ENCODE measurements around the gene NOL9. TPM values are rescaled to one million over a fixed set of nuclear protein-coding genes. Genes with fewer than 3 reads are reported as not detected.

The NOL9 gene
- total and polyA plus RNA-seq, 2 of the 13 experiments (the other 11 are each of a cell fraction or from before 2014, with no cell fraction given), result 18.0 to 24.7 TPM

GRCh38 chr1:6506210-6507036 is 47.9 kb downstream of the NOL9 start (continued):
- no peak for TF ChIP-seq TRAFD1 (CRISPR knock-in tag; IDR thresholded peaks at IDR 0.05; ENCODE audit: borderline replicate concordance)
- TF ChIP-seq ZNF44 (CRISPR knock-in tag; IDR thresholded peaks at IDR 0.05), result no peak
- TF ChIP-seq SETDB1 (CRISPR knock-in tag; IDR thresholded peaks at IDR 0.05; ENCODE audit: borderline replicate concordance), result no peak
- TF ChIP-seq DR1 (CRISPR knock-in tag; IDR thresholded peaks at IDR 0.05), result no peak
- no peak for TF ChIP-seq CREBL2 (CRISPR knock-in tag; IDR thresholded peaks at IDR 0.05; ENCODE audit: borderline replicate concordance)
- TF ChIP-seq ZBTB46 (CRISPR knock-in tag; IDR thresholded peaks at IDR 0.05; ENCODE audit: borderline replicate concordance), result no peak
- TF ChIP-seq ZNF740 (CRISPR knock-in tag; IDR thresholded peaks at IDR 0.05), result no peak
- TF ChIP-seq RFX3 (CRISPR knock-in tag; IDR thresholded peaks at IDR 0.05), result no peak
- TF ChIP-seq ZBTB26 (CRISPR knock-in tag; IDR thresholded peaks at IDR 0.05; ENCODE audit: borderline replicate concordance), result no peak
- TF ChIP-seq TRIM22 (IDR thresholded peaks at IDR 0.05), result no peak
- TF ChIP-seq ZNF414 (CRISPR knock-in tag; IDR thresholded peaks at IDR 0.05), result no peak
- no peak for TF ChIP-seq KMT2B (CRISPR knock-in tag; IDR thresholded peaks at IDR 0.05)
- TF ChIP-seq ZNF280D (CRISPR knock-in tag; IDR thresholded peaks at IDR 0.05), result no peak
